ENCODE data around the gene TMPRSS13.
"Not testable (repeated sequence)": the region's sequence is repeated elsewhere in the genome, so short reads cannot be mapped to it uniquely, and the experiment has no call there.

TMPRSS13 gene

DNA sequence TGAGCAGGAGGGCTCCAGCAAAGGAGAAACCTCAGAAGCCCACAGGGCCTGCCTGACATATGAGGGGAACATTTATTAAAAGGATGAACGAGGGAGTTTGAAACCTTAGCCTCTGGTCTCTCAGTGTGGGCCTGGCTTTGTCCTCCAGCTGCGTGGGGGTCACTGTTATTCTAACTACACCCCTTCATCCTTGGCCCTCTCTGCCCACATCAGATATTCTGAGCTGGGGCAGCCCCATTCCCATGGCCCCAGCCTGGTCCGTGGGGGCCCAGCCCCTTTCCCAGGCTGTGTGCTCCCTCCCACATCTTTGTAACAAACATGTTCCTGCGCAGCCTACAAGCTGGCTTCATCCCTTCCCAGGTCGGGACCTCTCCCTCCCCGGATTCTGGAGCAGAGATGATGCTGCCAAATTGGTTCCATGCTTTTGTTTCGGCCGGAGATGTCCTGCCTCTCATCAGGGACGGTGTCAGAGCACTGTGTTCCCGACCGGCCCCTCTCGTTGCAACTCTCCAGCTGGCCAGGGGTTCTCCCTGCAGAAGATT lies 56.7 kb downstream of the TMPRSS13 start:
- DNase-seq (ENCODE audit: low read depth), result no peak

DNA sequence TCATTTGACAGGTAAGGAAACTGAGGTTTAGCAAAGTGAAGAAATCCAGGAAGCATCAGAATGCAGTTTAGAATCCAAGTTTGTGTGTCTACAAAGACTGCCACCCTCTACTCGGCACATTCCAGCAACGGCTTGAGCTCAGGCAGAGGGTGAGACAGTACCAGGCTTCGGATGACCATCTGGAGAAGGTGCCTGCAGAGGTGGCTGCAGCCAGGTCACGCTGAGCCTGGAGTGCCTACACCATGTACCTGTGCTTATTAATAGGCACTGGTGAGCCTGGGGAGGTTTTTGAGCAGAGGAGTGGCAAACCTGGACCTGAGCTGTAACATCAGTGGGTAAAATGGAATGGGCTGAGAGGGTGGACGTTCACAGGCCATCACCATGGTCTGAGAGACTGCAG lies 57.4 kb downstream of the TMPRSS13 start:
- no peak for DNase-seq (ENCODE audit: low read depth)

DNA sequence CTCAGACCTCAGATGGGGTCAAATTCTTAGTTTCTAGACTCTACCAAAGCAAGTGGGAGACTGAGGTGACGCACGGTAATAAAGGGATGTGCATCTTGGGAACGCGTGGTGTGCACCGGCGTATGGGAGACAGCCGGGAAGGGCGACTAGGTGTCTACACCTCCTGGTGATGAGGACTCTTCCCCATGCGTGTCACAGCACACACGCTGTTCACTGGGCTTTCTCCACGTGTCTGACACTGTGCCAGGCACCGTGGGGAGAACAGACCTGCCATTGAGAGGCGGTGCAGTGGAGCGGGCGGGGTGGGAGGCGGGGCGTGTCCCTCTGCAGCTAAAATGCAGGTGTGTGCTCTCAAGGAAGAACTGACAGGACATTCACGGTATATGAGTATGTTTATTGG lies 58.0 kb downstream of the TMPRSS13 start:
- DNase-seq (ENCODE audit: low read depth), result no peak

DNA sequence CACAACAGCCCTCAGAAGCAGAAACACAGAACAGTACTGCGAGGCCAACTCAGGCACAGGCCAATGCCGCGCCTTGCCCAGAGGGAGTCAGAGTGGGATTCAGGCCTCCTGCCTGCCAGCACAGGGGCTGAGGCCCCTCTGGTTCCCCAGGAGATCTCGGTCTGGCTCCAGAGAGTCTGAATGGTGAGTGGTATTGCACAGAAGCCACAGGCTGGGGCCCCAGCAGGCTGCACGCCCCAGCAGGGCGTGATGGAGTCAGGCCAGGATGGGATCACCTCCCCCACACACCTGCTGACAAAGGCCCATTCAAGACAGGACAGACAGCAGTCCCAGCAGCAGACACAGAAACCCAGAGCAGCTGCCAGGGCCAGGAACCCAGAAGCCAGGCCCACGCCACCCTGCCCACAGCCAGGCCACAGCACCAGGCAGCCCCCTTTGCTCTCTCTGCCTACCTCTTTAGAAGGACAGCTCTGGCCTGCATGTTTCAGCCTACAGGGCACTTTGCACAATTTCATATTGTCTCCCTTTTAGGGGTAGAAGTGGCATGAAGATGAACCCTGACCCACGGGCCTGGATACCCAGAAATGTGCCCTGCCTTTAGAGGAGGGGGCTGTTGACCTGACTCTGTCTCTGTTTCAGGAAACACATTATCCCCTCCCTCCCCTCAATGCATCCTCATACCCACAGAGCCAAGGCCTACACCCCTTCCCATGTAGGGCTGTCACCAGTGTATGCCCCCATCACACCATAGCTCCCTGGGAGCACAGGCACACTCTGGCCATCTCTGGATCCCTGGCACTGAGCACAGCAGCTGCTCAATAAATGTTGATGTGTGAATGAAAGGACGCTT lies 58.9 kb downstream of the TMPRSS13 start:
- no peak for DNase-seq (ENCODE audit: low read depth)

DNA sequence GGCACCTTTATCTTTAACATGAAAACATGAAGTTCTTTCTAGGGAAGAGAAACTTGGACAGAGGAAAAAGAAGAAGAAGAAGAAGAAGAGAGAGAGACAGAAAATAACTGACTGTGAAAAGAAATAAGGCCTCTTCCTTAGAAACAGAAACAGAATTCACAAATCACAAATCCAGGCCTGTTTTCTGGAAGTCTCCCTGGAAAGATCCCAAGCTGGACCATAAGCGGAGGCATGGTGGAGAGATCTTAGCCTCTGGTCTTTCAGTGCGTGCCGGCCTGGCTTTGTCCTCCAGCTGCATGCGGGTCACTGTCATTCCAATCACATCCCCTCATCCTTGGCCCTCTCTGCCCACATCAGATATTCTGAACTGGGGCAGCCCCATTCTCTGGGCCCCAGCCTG lies 59.6 kb downstream of the TMPRSS13 start:
- no peak for DNase-seq (ENCODE audit: low read depth)

DNA sequence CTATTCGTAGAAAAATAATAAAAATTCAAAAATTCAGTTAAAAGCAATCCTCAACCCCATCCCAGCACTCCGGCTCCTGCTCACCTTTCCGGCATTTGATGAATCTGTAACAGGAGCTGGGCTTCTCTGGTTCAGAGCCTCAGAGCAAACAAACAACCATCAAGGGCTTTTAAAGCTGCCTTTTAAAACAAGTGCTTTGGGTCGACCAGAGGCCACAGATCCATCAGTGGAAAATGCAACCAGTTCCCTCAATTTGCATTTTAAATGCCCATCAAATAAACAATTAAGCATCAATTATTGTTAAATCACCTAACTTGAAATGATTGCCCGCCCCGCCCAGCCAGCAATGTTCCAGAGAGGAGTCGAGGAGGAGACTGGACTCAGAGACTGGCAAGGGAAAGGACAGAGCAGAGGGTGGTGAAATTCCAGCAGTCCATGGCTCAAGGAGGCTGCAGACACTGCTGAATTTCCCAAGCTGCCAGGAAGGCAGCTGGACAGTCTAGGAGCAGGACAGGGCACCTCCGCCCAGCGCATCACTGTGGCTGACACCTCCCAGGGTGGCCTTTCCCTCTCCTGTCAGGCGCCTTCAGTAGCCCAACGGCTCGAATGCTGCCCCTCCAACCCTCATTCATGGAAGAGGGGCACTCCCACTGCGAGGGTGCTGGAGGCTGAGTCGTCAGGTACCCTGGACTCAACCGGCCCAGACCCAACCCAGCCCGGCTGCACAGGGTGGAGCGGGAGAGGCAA lies 60.2 kb downstream of the TMPRSS13 start:
- no peak for DNase-seq (ENCODE audit: low read depth)

DNA sequence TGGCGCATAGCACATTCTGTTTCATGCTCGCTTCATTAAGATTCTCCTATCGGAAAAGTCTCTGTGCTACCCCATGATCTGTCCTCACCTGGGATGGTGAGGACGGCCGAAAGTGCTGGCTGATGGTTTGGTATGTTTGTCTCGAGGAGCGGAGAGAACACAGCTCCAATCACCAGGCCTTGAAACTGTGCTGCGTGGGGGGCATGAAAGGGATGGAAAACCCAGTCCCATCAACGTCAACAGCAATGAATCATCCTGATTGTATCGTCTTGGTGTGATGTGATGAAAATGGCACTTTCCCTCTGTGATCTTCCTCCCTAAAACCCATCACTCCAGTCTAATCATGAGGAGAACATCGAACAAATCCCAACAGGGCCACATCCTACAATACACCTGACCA lies 61.1 kb downstream of the TMPRSS13 start:
- DNase-seq (ENCODE audit: low read depth), result no peak

DNA sequence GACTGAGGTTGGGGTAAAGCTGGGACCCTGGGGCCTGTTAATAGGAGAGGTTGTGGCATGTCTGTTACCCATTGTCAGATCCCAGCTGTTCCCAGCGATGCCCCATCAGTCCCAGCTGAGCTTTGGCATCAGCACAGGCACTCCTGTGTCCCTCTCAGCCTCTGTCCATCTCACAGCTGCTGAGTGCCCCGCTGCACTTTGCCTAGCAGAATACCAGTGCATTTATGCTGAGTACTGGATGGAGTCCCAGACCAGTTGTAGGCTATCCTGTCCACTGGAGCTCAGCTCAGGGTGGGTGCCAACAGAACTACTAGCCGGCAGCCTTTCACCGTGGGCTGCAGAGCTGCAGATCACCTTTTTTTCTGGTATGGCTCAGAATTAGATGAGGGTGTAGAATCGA lies 62.7 kb downstream of the TMPRSS13 start:
- no peak for DNase-seq (ENCODE audit: low read depth)

DNA sequence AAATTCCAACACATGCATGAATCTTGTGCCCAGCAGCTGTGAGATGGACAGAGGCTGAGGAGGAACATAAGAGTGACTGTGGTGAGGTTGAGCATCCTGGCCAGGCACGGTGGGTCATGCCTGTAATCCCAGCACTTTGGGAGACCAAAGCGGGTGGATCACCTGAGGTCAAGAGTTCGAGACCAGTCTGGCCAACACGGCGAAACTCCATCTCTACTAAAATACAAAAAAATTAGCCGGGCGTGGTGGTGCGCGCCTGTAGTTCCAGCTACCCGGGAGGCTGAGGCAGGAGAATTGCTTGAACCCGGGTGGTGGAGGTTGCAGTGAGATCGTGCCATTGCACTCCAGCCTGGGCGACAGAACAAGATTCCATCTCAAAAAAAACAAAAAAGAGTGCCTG lies 63.7 kb downstream of the TMPRSS13 start:
- DNase-seq (ENCODE audit: low read depth), result not testable (repeated sequence)

DNA sequence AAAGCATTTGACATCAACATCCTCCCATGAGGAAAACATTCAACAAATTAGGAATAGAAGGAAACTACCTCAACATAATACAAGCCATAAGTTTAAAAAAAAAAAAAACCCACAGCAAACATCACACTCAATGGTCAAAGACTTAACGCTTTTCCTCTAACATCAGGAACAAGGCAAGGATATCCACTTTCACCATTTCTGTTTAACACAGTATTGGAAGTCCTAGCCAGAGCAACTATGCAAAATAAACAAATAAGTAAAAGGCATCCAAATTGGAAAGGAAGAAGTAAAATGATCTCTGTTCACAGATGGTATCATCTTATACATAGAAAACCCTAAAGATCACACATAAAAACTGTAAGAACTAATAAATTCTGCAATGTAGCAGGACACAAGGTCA lies 65.8 kb downstream of the TMPRSS13 start:
- no peak for DNase-seq (ENCODE audit: low read depth)

DNA sequence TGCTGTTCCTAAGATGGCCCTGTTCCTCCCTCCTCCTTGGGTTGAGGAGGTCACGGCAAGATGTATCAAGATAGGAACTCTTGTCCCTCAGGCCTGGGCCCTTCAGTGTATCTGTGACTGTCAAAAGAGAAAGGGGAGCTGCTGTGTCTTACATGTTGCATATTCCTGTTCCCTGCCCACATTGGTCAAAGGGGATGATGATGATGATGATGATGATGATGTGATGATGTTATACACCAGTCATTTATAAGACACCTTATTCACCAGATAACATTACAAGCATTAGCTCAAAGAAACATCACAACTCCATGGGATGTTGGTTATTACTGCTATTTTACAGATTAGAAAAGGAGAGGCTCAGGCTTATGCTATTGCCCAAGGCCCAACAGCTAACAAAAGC lies 66.4 kb downstream of the TMPRSS13 start:
- no peak for DNase-seq (ENCODE audit: low read depth)

DNA sequence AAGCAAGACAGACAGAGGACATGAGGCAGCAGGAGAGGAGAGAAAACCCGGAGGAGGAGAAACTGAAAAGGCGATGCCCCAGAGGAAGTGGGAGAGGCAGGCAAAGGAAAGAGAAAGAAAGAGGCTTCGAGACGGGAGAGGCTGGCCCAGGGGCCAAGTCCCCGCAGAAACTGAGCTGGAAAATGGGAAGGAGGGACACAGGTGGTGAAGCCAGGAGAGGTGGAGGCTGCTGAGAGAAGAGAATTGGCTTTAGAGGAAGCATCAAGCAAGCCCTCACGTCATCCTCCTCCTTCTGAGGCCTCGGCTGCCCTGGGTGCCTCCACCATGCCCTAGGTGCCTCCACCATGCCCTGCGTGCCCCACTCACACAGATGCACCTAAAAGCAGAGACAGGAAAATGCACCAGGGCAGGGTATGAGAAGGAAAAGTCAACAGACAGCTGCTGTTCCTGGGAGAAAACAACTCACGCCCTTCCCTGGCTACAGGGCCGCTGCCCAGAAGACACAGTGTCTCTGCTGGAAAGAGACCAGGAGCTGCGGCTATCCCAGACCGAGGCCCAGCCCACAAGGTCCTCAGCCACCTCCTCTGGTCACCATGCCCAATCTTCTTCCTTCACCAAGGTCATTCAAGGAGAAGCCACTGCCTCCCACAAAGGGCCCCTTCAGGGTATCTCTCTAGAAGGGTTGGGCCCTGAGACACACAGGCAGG lies 67.0 kb downstream of the TMPRSS13 start:
- DNase-seq (ENCODE audit: low read depth), result no peak

DNA sequence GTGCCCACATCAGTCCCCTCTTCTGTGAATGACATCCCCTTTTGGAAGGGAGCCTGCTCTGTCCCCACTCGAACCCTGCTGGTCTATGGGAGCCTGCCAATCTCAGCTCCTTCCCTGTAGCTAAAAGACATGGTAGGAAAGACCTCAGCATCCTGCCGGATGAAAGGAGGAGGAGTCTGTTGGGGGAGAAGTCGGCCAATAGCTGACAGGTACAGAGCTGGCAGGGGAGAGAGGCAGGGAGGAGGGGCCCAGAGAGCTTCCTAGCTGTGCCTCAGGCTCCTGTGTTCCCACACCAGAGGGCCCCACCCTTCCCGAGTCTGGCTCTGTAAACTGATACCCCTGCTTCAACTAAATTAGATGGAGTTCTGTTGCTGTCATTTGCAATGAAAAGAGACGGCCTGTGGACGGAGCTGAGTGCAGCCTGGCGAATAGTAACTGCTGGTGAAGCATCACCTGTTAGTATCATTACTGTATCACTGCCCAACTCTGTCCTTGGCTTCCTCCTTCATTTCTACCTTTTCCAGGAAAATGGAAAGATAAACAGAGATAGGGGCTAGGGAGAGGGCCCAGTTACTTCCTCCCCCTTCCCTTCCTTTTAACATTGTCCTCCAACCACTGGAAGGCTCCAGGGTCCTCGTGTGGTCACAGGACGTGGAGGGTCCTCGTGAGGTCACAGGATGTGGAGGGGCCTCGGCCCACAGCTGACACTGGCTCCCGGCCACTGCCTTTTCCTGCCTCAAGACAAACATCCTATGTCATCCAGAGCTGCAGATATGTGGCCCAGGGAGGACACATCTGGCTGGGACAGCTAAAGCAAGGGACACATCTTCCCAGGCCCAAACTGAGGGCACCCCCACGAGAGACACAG lies 67.8 kb downstream of the TMPRSS13 start:
- no peak for DNase-seq (ENCODE audit: low read depth)

DNA sequence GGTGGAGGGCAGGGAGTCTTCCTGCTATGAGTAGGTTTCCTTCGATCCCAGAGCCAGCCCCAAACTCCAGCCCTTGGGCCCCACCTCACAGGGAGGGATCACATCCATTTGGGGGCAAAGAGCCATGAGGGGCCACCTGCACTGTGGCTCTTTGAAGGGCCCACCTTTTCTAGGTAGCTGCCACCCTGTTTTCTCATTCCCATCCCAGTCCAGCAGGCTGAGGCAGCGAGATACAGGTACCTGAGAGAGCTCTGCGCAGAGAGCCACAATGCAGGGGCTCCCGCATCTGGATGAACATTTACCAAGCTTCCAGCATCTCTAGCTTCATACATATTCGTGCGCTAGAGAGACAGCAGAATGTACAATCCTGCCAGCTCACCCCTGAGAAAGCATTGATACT lies 69.1 kb downstream of the TMPRSS13 start:
- DNase-seq (ENCODE audit: low read depth), result no peak

DNA sequence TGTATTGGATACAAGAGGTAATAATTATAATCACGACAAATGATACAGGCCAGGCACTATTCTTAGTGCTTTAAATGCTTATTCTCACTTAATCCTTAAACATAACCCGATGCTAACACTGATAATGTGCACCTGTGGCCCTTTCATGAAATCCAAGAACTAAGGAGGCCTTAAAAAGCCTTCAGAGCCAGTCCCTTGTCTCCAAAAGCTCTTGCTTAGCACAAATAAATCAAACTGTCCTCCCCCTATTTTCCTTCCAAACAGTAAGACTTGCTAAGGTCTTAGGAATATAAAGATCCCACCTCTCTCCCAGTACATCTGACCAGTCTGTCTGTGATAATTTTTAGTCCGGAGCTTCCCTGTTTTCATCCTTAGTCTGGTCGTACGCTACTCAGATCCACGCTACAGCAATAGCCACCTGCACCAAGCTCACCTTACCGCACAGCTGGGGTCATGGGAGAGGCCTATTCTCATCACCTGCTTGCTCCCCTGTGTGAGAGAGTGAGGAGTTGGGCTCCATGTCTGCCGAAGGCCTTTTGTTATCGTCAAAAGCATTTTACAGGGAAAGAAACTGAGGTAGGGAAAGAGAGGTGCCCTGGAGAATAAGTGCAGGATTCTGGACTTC lies 69.6 kb downstream of the TMPRSS13 start:
- no peak for DNase-seq (ENCODE audit: low read depth)

DNA sequence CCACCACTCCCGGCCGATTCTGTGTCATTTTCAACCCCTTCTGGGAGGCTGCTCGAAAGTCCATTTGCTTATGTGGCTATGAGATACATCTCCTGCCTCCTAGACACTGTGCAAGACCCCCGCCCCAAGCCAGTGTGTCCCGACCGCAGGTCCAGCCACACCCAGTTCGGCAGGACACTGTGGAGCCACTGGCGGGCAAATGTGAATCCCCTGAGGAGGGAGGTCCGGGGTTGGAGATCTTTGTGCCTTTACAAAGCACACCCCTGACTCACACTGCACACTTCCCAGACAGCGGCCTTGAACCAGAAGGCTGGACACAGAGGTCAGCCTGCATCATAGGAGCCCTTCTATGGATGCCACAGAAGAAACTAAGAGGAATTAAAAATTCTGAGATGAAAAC lies 70.1 kb downstream of the TMPRSS13 start:
- DNase-seq (ENCODE audit: low read depth), result no peak

DNA sequence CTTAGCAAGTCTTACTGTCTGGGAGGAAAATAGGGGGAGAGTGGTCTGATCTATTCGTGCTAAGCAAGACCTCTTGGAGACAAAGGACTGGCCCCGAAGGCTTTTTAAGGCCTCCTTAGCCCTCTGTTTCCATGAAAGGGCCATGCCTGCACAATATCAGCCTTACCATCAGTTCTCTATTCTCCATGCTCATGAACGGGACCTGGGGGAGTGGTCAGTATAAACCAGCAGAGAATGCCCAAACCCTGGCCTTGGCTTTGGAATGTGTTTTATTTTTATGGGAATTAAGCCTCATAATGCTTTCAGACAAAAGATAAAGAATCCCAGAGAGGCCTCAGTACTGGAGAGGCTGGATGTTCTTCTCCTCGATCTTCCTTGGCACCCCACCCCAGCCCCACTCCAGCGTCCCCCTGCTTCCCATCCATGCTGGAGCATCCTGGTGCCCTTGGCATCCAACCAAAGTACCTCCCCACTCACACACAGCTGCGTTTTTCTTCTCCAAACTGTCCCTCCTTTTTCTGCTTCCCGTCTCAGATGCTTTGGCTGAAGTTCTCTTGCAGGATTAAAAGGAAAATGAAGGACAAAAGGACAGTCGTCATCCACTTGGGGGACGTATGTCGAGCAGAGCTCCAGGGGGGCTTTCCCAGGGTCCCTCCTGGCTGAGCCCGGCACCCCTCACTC lies 71.3 kb downstream of the TMPRSS13 start:
- DNase-seq (ENCODE audit: low read depth), result no peak

DNA sequence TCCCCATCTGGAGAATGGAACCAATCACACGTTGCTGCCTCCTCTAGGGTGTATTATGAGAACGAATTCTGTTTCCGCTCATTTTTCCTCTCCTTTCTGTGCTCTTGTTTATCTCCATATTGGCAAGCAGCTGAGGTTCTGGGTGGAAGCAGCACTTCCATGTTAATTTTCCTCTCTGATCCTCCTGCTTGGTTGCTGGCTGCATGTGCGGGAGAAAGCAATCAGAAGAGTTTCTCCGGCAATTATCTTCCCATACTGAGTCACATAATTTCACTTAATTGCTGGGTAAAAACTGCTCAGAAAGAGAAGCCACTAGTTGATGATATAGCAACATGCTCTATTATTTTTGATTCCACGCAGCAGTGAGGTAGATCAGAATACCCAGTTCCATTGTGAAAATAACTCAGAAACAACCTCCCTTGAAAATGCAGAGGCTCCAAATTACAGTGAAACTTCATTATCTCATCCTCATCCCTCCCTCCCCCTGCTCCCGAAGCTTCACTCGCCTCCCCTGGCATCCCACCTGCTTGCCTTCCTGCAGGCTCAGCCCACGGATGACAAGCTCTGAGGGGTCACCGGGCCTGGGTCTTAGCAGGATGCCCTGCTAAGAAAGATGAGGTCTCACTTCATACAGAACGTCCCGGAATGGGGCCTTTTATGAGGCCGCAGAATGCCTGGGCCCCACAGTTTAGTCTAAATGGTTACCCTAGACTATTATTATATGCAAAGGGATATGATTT lies 73.1 kb downstream of the TMPRSS13 start:
- DNase-seq (ENCODE audit: low read depth), result no peak

DNA sequence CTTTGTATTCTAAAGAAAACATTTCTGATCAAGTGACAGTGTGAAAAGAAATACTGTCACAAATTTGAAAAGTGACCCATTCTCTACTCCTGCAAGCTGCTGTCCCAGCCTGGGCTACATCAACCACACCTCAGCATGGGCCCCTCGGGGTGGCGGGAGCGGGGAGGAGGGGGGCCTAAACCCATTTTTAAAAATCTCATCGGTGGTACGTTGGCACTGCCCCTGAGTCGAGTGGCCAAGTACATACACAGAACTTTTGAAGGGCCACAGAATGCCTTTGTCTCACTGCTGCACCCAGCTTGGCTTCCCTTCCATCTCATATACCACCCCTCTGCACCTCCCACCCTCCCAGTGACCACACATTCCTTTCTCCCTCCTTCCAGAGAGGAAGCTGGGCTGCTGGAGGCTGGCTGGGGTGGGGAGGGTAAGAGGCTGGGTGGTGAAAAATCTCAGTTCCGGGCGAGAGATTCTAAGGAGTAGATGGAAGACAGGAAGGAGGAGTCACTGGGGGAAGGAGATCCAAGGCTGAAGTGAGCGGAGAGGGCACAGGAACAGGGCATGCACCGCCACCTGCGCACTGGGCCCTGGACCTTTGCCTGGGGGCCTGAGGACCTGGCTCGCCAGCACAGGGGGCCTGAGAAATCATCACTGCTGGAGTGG lies 73.9 kb downstream of the TMPRSS13 start:
- no peak for DNase-seq (ENCODE audit: low read depth)

Measured in HS-5 (cell line).